ENCODE results near the gene USP17L18.
"Not testable (repeated sequence)": the region's sequence is repeated elsewhere in the genome, so short reads cannot be mapped to it uniquely, and the experiment has no call there.

GRCh38 chr4:9224596-9224995 lies 23.8 kb upstream of the USP17L18 start, which contains the start of gene USP17L13:
- TF ChIP-seq CTCF (IDR thresholded peaks at IDR 0.05); EP300 (IDR thresholded peaks at IDR 0.05; ENCODE audit: low read depth): not testable (repeated sequence)
